Naive B cell (primary cell): ENCODE data around the gene GULP1. TPM values are rescaled to one million over a fixed set of nuclear protein-coding genes. Genes with fewer than 3 reads are reported as not detected.
A peak's percentile ranks its signal among the peaks of the same experiment; 100 is the strongest.

Source experiments
- ATAC-seq, 2 donors: fragments of 150-1000 bp; cut with Tn5 transposase; 2 replicates each; pipeline ENCODE4 v1.10.0; 2021; ENCODE audit warnings: low read depth in 2 of 2, mild to moderate bottlenecking in 2 of 2, moderate library complexity in 2 of 2
- DNase-seq: peaks from one replicate; pipeline ENCODE4 v3.0.0; 2022
- H3K27ac Mint-ChIP-seq, 6 donors: one replicate each; pipeline ENCODE4 v1.8.0; 2020 to 2022; ENCODE audit warnings: mild to moderate bottlenecking in 6 of 6, mixed read lengths in 6 of 6, moderate library complexity in 5 of 6, inconsistent platforms in 2 of 6
- H3K27me3 Mint-ChIP-seq, 3 donors: one replicate each; pipeline ENCODE4 v1.8.0; 2021 to 2022; ENCODE audit warnings: mixed read lengths in 3 of 3, mild to moderate bottlenecking in 1 of 3
- H3K36me3 Mint-ChIP-seq, 2 donors: one replicate each; pipeline ENCODE4 v1.8.0; 2020 to 2022; ENCODE audit warnings: mixed read lengths in 2 of 2, inconsistent platforms in 1 of 2, mild to moderate bottlenecking in 1 of 2
- H3K4me1 Mint-ChIP-seq, 3 donors: one replicate each; pipeline ENCODE4 v1.8.0; 2020 to 2022; ENCODE audit warnings: mixed read lengths in 3 of 3, inconsistent platforms in 1 of 3, mild to moderate bottlenecking in 1 of 3, moderate library complexity in 1 of 3
- H3K4me3 Mint-ChIP-seq, 8 donors: one replicate each; pipeline ENCODE4 v1.8.0; 2020 to 2022; ENCODE audit warnings: mild to moderate bottlenecking in 8 of 8, mixed read lengths in 8 of 8, moderate library complexity in 8 of 8, inconsistent platforms in 2 of 8
- H3K9me3 Mint-ChIP-seq, 7 donors: one replicate each; pipeline ENCODE4 v1.8.0; 2020 to 2022; ENCODE audit warnings: mixed read lengths in 7 of 7, mild to moderate bottlenecking in 5 of 7, inconsistent platforms in 2 of 7, moderate library complexity in 1 of 7
- polyA plus RNA-seq, 6 donors: library from polyadenylated mRNA; unstranded; fragments of 300-500 nt; fragmentation: Illumina TruSeq; gene quantifications; one replicate each; pipeline ENCODE4 v1.2.3, GENCODE V29; 2021; ENCODE audit warnings: low read depth in 6 of 6

GULP1 gene
- polyA plus RNA-seq, 6 donors from 2014 or later: not detected

DNA sequence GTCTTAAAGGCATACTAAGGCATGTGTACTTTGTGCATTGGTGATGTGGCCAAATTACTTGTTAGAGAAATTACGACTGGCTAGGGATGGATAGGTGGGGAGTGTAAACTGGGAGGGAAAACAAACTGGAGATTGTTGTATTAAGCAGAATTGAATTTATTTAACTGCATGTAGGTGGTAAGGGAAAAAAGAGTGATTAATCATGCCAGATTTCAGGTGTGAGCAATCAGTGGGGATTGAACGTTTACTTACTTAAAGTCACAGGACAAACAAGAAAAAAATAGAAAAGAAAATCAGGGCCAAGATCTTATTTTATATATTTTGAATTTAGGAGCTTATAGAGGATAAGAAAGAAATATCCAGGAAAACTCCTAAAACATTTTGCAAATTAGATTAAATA is 88.6 kb downstream of the GULP1 start:
- ATAC-seq (no peak), DNase-seq (no peak)
- Mint-ChIP-seq H3K9me3 (peaks cover 0 to 8% (median 2%) of the 10 kb centered on the region in 7 donors), H3K36me3 (no peaks in the 10 kb centered on the region), H3K4me1 (no peaks in the 10 kb centered on the region), H3K27me3 (no peaks in the 10 kb centered on the region), H3K4me3 (no peak overlapping the region), H3K27ac (peak overlapping the region in 2 of 6 donors; percentile 36 to 40)

DNA sequence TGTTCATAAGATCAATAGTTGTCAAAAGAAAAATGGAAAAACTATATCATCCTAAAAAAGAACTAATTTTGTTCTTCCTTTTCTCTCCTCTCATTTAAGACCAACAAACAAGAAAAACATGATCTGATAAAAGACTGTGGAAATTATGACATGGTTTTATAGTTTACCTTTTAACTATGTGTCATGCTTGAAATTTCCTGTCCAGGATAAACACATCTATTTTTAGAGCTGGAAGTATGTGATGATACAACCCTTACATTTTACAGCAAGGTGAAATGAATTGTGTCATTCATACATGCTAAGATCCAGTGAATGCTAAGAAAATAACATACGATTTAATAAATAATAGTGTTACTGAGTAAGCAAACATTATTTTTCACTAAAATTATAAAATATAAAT is 89.9 kb downstream of the GULP1 start:
- H3K27ac Mint-ChIP-seq: no peak overlapping the region

DNA sequence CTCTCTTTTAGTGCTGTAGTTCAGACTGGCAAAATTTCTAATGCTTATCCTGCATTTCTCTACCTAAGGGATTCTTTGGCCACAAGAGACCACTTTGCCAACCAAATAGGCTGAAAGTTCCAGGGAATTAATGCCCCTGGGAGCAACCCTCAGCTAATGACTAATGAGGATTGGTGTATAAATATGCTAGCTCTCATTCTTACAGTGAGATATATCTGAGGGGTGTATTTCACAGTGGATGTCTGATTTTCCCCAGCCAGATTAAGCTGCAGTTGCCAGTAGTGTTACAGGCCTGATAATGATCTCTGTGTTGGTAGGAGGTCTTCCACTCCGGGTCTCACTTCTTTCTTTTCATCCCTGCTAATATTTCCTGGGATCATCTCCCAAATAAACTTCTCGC is 90.4 kb downstream of the GULP1 start:
- H3K4me3 Mint-ChIP-seq: no peak overlapping the region
- H3K4me1 Mint-ChIP-seq: no peaks in the 10 kb centered on the region
- H3K36me3 Mint-ChIP-seq: no peaks in the 10 kb centered on the region
- H3K27me3 Mint-ChIP-seq: no peaks in the 10 kb centered on the region
- no peak overlapping the region for H3K27ac Mint-ChIP-seq
- no peak for DNase-seq
- no peak for ATAC-seq
- H3K9me3 Mint-ChIP-seq: peaks cover 0 to 12% (median 8%) of the 10 kb centered on the region in 7 donors

More for the DNA sequence above, 89.9 kb downstream of the GULP1 start:
- H3K27me3 Mint-ChIP-seq: no peaks in the 10 kb centered on the region
- peaks cover 0 to 12% (median 8%) of the 10 kb centered on the region in 7 donors for H3K9me3 Mint-ChIP-seq
- DNase-seq (no peak), ATAC-seq (no peak)
- H3K4me1 Mint-ChIP-seq: no peaks in the 10 kb centered on the region
- no peak overlapping the region for H3K4me3 Mint-ChIP-seq
- H3K36me3 Mint-ChIP-seq: no peaks in the 10 kb centered on the region

DNA sequence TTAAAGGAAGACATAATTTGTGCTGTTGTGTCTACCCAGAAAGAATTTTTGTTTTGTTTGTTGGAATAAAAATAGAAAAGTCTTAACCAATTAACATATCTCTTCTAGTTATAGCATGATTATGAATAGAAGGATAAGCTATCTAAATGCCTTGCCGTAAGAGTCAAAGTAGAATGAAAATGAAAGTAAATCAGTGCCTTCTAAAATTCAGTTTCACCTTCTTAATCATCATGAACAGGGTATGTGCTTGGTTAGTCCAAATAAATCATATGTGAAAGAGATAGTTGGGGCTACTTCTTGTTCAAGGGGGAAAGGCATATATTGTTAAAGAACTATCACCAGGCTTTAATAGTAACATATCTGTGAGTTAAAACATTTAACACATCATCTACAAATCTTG is 91.5 kb downstream of the GULP1 start:
- no peak for ATAC-seq
- no peak for DNase-seq

DNA sequence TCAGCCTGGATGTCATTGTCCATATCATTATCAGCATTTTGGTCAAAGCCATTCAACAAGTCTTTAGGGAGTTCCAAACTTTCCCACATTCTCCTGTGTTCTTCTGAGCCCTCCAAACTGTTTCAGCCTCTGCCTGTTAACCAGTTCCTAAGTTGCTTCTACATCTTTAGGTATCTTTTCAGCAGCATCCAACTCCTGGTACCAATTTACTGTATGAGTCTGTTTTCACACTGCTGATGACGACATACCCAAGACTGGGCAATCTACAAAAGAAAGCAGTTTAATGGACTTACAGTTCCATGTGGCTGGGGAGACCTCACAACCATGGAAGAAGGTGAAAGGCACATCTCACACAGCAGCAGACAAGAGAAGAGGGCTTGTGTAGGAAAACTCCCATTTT is 94.2 kb downstream of the GULP1 start:
- Mint-ChIP-seq H3K9me3 (peaks cover under 1 to 12% (median 8%) of the 10 kb centered on the region in 7 donors), H3K4me3 (no peak overlapping the region), H3K36me3 (no peaks in the 10 kb centered on the region), H3K27ac (no peak overlapping the region), H3K27me3 (no peaks in the 10 kb centered on the region), H3K4me1 (no peaks in the 10 kb centered on the region)
- DNase-seq (no peak), ATAC-seq (no peak)

More for the DNA sequence above, 91.5 kb downstream of the GULP1 start:
- Mint-ChIP-seq H3K4me1 (no peaks in the 10 kb centered on the region), H3K4me3 (no peak overlapping the region), H3K27me3 (no peaks in the 10 kb centered on the region), H3K27ac (no peak overlapping the region), H3K36me3 (no peaks in the 10 kb centered on the region), H3K9me3 (peaks cover 0 to 12% (median 8%) of the 10 kb centered on the region in 7 donors)

DNA sequence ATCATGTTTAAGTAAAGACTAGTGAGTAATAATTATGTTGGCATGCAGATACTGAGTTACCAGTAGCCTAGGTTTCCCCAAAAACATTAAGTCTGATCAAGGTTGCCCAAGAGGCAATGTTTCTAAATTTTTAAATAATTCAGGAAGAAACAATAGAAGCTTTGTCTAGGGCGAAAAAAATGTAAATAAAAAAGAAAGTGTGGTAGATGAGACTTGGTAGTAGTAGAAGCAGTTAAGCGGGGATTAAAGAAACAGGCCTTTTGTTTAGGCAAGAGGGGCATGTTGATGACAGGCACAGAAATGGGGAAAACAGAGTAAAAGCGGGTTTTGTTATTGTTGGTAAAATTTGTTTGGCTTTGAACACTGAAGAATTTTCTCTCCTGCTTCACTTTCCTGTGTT is 97.2 kb downstream of the GULP1 start:
- no peak overlapping the region for H3K4me3 Mint-ChIP-seq
- DNase-seq (no peak), ATAC-seq (no peak)
- peaks cover 4 to 24% (median 10%) of the 10 kb centered on the region in 7 donors for H3K9me3 Mint-ChIP-seq
- no peaks in the 10 kb centered on the region for H3K4me1 Mint-ChIP-seq
- no peaks in the 10 kb centered on the region for H3K36me3 Mint-ChIP-seq
- no peaks in the 10 kb centered on the region for H3K27me3 Mint-ChIP-seq
- no peak overlapping the region for H3K27ac Mint-ChIP-seq

DNA sequence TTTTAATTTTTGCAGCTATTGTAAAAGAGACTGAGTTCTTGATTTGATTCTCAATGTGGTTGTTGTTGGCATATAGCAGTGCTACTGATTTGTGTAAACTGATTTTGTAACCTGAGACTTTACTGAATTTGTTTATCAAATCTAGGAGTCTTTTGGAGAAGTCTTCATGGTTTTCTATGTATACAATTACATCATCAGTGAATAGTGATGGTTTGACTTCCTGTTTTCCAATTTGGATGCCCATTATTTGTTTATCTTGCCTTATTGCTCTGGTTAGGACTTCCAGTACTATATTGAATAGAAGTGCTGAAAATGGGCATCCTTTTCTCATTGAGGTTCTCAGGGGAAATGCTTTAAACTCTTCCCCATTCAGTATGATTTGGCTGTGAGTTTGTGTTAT is 99.7 kb downstream of the GULP1 start:
- Mint-ChIP-seq H3K27ac (peak overlapping the region in 1 of 6 donors; percentile 31), H3K9me3 (peaks cover 0 to 30% (median 4%) of the 10 kb centered on the region in 7 donors), H3K4me1 (no peaks in the 10 kb centered on the region), H3K27me3 (no peaks in the 10 kb centered on the region), H3K36me3 (no peaks in the 10 kb centered on the region), H3K4me3 (no peak overlapping the region)
- ATAC-seq (no peak), DNase-seq (no peak)

DNA sequence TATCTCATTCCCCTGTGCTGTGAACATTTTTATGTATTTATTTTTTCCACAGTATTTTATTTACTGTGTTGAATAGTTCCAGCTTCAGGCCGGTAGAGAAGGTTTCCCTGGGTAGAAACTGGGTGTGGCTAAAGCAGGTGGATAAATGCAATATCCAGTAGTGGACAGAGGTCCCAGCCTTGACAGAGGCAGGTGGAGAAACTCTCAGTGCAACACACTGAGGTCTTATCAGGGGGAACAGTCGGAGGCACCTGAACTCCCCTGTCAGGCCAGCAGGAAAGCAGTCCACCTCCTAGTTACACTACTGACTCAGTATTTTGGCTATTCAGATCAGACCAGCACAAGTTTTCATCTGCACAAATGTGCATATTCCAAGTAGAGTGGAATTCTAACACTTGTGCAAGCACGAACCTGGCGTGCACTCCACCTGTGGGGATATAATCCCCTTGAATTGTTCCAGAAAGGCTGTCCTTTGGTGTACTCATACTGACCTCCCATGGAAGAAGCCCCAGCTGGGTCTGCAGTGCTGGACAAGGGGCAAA is 103.3 kb downstream of the GULP1 start:
- H3K9me3 Mint-ChIP-seq: peaks cover 0 to 30% (median 3%) of the 10 kb centered on the region in 7 donors
- H3K27ac Mint-ChIP-seq: no peak overlapping the region
- H3K36me3 Mint-ChIP-seq: no peaks in the 10 kb centered on the region
- H3K27me3 Mint-ChIP-seq: no peaks in the 10 kb centered on the region
- ATAC-seq (no peak), DNase-seq (no peak)
- H3K4me3 Mint-ChIP-seq: no peak overlapping the region
- no peaks in the 10 kb centered on the region for H3K4me1 Mint-ChIP-seq

DNA sequence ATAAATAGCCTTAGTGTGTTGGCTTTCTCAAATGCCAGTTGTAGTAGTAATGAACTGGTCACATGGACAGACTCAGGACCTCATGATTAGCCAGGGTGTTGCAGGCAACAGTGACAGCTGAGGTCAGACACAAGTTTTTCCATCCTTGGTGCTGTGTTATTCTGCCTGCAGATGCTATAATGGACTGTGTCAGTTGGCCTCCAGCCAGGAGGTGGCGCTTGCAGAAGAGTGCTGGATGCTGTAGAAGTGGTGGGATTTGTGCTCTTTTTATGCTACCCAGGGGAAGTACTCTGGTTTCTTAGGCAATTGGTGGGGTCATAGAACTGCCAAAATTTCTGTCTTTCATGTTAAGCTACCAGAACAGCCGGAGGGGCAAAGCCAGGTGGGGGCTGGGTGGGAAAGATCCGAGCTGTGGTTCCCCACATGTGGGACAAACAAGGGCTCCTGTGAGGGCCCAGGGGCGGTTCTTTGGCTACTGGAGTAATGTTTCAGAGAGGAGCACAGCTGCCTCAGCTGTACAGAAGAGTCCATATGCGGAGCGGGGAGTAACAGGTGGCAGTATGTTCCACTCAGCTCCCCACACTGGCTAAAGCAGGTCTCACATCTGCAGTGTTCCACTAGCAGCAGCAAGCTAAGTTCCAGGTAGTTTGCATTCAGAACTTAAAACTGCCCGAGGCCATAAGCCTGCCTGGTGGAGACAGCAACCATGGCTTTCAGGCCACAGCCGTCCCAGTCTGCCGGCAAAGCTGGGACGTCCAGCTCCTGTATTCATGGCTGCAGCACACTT is 104.4 kb downstream of the GULP1 start:
- Mint-ChIP-seq H3K4me1 (no peaks in the 10 kb centered on the region), H3K27ac (no peak overlapping the region), H3K27me3 (no peaks in the 10 kb centered on the region), H3K9me3 (peaks cover 0 to 27% (median 3%) of the 10 kb centered on the region in 7 donors), H3K4me3 (no peak overlapping the region), H3K36me3 (no peaks in the 10 kb centered on the region)
- no peak for ATAC-seq
- no peak for DNase-seq

DNA sequence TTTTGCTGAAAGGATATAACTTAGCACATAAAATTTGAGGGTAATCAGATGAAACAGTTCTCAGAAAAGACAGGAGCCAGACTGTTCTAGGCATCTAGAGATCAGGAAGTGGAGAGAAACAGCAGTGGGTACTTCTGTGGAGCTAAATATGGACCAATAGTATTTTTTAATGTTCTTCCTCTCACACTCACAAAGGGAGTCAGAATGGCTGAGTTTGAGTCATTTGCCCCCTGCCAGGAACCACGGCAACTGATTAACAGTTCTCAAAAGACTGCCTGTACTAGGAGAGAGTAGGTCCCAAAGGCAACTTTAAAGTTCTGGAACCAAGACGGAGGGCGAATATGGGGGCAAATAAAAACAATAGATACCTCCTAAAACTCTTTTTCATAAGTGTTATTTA is 107.5 kb downstream of the GULP1 start:
- Mint-ChIP-seq H3K9me3 (peaks cover 0 to 12% (median 3%) of the 10 kb centered on the region in 7 donors), H3K27ac (no peak overlapping the region), H3K4me3 (no peak overlapping the region), H3K36me3 (no peaks in the 10 kb centered on the region), H3K27me3 (no peaks in the 10 kb centered on the region), H3K4me1 (no peaks in the 10 kb centered on the region)
- DNase-seq (no peak), ATAC-seq (no peak)

DNA sequence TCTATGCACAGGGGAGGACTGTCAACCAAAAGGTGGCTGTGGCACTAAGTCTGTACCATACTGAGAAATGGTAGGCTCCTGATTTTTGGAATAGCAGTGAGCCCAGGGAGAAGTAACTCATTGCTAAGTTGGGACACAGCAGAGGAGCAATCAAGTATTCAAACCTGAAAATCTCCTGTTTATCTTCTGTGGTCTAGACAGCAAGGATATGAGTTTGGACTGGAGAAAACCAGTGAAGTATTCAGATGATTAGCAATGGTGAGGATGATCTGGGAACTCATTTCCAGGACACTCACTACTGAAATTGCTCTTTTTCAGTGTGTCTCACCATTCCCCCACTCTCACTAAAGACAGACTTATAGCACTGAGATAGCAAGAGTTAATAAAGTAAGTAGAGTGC is 112.0 kb downstream of the GULP1 start:
- no peak for DNase-seq
- H3K9me3 Mint-ChIP-seq: peaks cover 2 to 23% (median 7%) of the 10 kb centered on the region in 7 donors
- no peaks in the 10 kb centered on the region for H3K27me3 Mint-ChIP-seq
- no peaks in the 10 kb centered on the region for H3K4me1 Mint-ChIP-seq
- peaks cover 0 to 8% of the 10 kb centered on the region in 2 donors for H3K36me3 Mint-ChIP-seq
- no peak overlapping the region for H3K4me3 Mint-ChIP-seq
- H3K27ac Mint-ChIP-seq: no peak overlapping the region
- ATAC-seq: no peak

DNA sequence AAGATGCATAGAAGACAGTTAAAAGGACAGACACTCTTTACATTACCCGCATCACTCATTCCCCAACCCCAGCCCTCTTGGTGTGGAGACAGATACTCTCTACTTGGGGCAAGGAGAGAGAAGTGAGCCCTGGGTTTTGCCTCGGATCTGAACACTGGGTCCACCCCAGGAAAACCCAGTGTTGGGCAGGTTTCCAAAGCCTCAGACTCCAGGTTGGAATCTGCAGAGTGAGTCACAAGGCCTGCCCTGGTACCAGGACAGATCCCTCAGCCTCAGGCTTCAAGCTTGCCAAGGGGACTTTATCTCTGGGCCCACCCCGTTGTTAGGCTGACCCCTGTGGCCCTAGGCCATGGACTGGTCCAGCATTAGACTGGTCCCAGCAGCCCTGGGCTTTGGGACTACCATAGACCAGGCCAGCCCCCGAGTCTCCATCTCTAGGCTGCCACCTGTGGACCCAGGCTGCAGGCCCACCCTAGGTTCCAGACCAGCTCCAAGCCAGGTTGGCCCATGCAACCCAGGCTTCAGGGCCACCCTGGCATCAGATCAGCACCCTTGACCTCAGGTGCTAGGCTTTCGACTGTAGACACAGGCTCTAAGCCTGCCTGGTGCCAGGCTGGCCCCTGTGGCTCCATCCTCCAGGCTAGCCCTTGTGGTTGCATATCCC is 112.8 kb downstream of the GULP1 start:
- no peak overlapping the region for H3K4me3 Mint-ChIP-seq
- ATAC-seq (no peak), DNase-seq (no peak)
- H3K4me1 Mint-ChIP-seq: no peaks in the 10 kb centered on the region
- H3K27ac Mint-ChIP-seq: no peak overlapping the region
- H3K9me3 Mint-ChIP-seq: peaks cover 3 to 23% (median 7%) of the 10 kb centered on the region in 7 donors
- H3K27me3 Mint-ChIP-seq: no peaks in the 10 kb centered on the region
- H3K36me3 Mint-ChIP-seq: peaks cover 0 to 8% of the 10 kb centered on the region in 2 donors

DNA sequence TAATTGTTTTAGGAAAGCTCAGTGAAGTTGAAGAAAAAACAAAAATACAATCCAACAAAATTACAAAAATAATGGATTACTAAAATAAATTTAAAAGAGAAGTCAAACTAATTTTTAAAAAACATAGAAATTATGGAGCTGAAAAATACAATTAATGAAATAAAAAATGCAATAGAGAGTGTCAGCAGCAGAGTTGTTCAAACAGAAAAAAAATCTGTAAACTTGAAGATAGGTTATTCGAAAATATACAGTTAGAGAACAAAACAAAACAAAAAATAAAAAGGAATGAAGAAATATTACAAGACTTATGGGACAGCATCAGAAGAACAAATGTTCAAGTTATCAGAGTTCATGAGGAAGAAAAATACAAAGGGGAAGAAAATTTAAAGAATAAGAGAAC is 114.7 kb downstream of the GULP1 start:
- Mint-ChIP-seq H3K4me1 (no peaks in the 10 kb centered on the region), H3K27me3 (no peaks in the 10 kb centered on the region), H3K36me3 (peaks cover 0 to 8% of the 10 kb centered on the region in 2 donors), H3K27ac (no peak overlapping the region), H3K4me3 (no peak overlapping the region), H3K9me3 (peaks cover 5 to 36% (median 9%) of the 10 kb centered on the region in 7 donors)
- ATAC-seq: no peak
- DNase-seq: no peak
